ENCODE data around the gene SNRPA.

The SNRPA gene

GRCh38 chr19:40775632-40776022 is 24.6 kb downstream of the SNRPA start:
- H3K4me1 ChIP-seq (ENCODE audit: control insufficient read depth, insufficient read depth, low read length) = peaks cover 13% of the 10 kb centered on the region
- no peaks in the 10 kb centered on the region for H3K9me3 ChIP-seq (ENCODE audit: control insufficient read depth, insufficient read depth, low read depth, low read length)
- CTCF ChIA-PET = interaction anchor here (0.6 to 6.4 kb wide), 5 partner anchors 10 to 66 kb away, joined by 3 to 61 read pairs (median 4); no protein-coding TSS in a partner anchor

GRCh38 chr19:40776364-40776763 is 25.4 kb downstream of the SNRPA start:
- no peak overlapping the region for H3K4me3 ChIP-seq (ENCODE audit: low read depth, low read length)
- TF ChIP-seq ZBTB1 (tag by site-specific recombination; IDR thresholded peaks at IDR 0.05) (no peak), ZNF121 (tag by site-specific recombination; IDR thresholded peaks at IDR 0.05) (peak; percentile 93; the same call in 1 of the 2 replicates)
- CTCF ChIA-PET = interaction anchor here (0.7 to 6.4 kb wide), 7 partner anchors 13 to 174 kb away, joined by 4 to 61 read pairs (median 5); no protein-coding TSS in a partner anchor
- peaks cover 13% of the 10 kb centered on the region for H3K4me1 ChIP-seq (ENCODE audit: control insufficient read depth, insufficient read depth, low read length)
- POLR2A ChIA-PET = interaction anchor here (2.6 to 3.2 kb wide), 6 partner anchors 9 to 56 kb away, joined by 14 to 180 read pairs (median 34); partner anchors contain the start of genes ACTMAP and SNRPA
- H3K27ac ChIP-seq (ENCODE audit: extremely low read depth, low read depth, low read length) = no peak overlapping the region
- H3K9me3 ChIP-seq (ENCODE audit: control insufficient read depth, insufficient read depth, low read depth, low read length) = no peaks in the 10 kb centered on the region
- H3K36me3 ChIP-seq (ENCODE audit: control insufficient read depth in 2 of 2, insufficient read depth in 1 of 2, low read length in 2 of 2) = peaks cover 0 to 18% of the 10 kb centered on the region in 2 experiments; a peak in 1 of 3 replicates

More at GRCh38 chr19:40775632-40776022, 24.6 kb downstream of the SNRPA start:
- H3K27ac ChIP-seq (ENCODE audit: extremely low read depth, low read depth, low read length) = 0 out of 2 replicates have a peak overlapping the region, but pooled peaks have one; percentile 17
- H3K36me3 ChIP-seq (ENCODE audit: control insufficient read depth in 2 of 2, insufficient read depth in 1 of 2, low read length in 2 of 2) = peaks cover 0 to 13% of the 10 kb centered on the region in 2 experiments; a peak in 1 of 3 replicates
- H3K4me3 ChIP-seq (ENCODE audit: low read depth, low read length) = no peak overlapping the region
- TF ChIP-seq ZNF580 (tag by site-specific recombination; IDR thresholded peaks at IDR 0.05) = no peak
- TF ChIP-seq ZFHX2 (tag by site-specific recombination; conservative IDR thresholded peaks at IDR 0.05) = 0 out of 2 replicates have a peak, but pooled peaks have one; percentile 37
- TF ChIP-seq EGR2 (tag by site-specific recombination; IDR thresholded peaks at IDR 0.05; ENCODE audit: low read depth) = peak; percentile 9; the same call in 1 of the 2 replicates
- no peak for TF ChIP-seq PBX3 (CRISPR knock-in tag; IDR thresholded peaks at IDR 0.05)
- no peak for TF ChIP-seq ZNF624 (tag by site-specific recombination; IDR thresholded peaks at IDR 0.05)
- no peak for TF ChIP-seq ZNF302 (tag by site-specific recombination; IDR thresholded peaks at IDR 0.05; ENCODE audit: low read depth)
- no peak for TF ChIP-seq MYNN (tag by site-specific recombination; IDR thresholded peaks at IDR 0.05; ENCODE audit: borderline replicate concordance)
- TF ChIP-seq ZNF639 (tag by site-specific recombination; IDR thresholded peaks at IDR 0.05) = no peak
- TF ChIP-seq ZNF366 (tag by site-specific recombination; conservative IDR thresholded peaks at IDR 0.05) = no peak
- POLR2A ChIA-PET = interaction anchor here (0.6 to 3.2 kb wide), 2 partner anchors 32 to 224 kb away, joined by 5 to 30 read pairs; no protein-coding TSS in a partner anchor

GRCh38 chr19:40776932-40777644 is 26.1 kb downstream of the SNRPA start:
- POLR2A ChIA-PET = interaction anchor here (0.5 to 3.2 kb wide), 30 partner anchors 10 to 631 kb away, joined by 3 to 180 read pairs (median 9); partner anchors contain the start of genes ACTMAP, COQ8B, EGLN2 and ITPKC
- TF ChIP-seq ZNF660 (tag by site-specific recombination; IDR thresholded peaks at IDR 0.05) (0 out of 2 replicates have a peak, but pooled peaks have one; percentile 12), ZNF580 (tag by site-specific recombination; IDR thresholded peaks at IDR 0.05) (peak; percentile 63; the same call in 1 of the 2 replicates), ZFP69B (tag by site-specific recombination; IDR thresholded peaks at IDR 0.05) (peak; percentile 44; the same call in 1 of the 2 replicates), ZNF623 (tag by site-specific recombination; IDR thresholded peaks at IDR 0.05) (no peak), ZXDB (tag by site-specific recombination; IDR thresholded peaks at IDR 0.05) (0 out of 2 replicates have a peak, but pooled peaks have one; percentile 12), KLF17 (tag by site-specific recombination; IDR thresholded peaks at IDR 0.05) (0 out of 2 replicates have a peak, but pooled peaks have one; percentile 21), ZFP37 (tag by site-specific recombination; IDR thresholded peaks at IDR 0.05) (no peak), MYNN (tag by site-specific recombination; IDR thresholded peaks at IDR 0.05; ENCODE audit: borderline replicate concordance) (0 out of 2 replicates have a peak, but pooled peaks have one; percentile 20), ZBTB48 (tag by site-specific recombination; IDR thresholded peaks at IDR 0.05) (0 out of 2 replicates have a peak, but pooled peaks have one; percentile 25), ZSCAN5A (tag by site-specific recombination; IDR thresholded peaks at IDR 0.05) (0 out of 2 replicates have a peak, but pooled peaks have one; percentile 28), ZBTB6 (tag by site-specific recombination; IDR thresholded peaks at IDR 0.05) (0 out of 2 replicates have a peak, but pooled peaks have one; percentile 35), OVOL3 (tag by site-specific recombination; IDR thresholded peaks at IDR 0.05) (no peak)

More at GRCh38 chr19:40776932-40777644, 26.1 kb downstream of the SNRPA start:
- peak overlapping the region; percentile 95 for H3K27ac ChIP-seq (ENCODE audit: extremely low read depth, low read depth, low read length)
- CTCF ChIA-PET = interaction anchor here (0.5 to 6.4 kb wide), 27 partner anchors 9 to 637 kb away, joined by 3 to 61 read pairs (median 4); partner anchors contain the start of genes EGLN2 and LTBP4
- H3K4me1 ChIP-seq (ENCODE audit: control insufficient read depth, insufficient read depth, low read length) = peaks cover 13% of the 10 kb centered on the region
- H3K36me3 ChIP-seq (ENCODE audit: control insufficient read depth in 2 of 2, insufficient read depth in 1 of 2, low read length in 2 of 2) = peaks cover 0 to 18% of the 10 kb centered on the region in 2 experiments; a peak in 1 of 3 replicates
- H3K9me3 ChIP-seq (ENCODE audit: control insufficient read depth, insufficient read depth, low read depth, low read length) = no peaks in the 10 kb centered on the region
- H3K4me3 ChIP-seq (ENCODE audit: low read depth, low read length) = peak overlapping the region; percentile 32
